ENCODE measurements around the gene ARSB.
"Not testable (repeated sequence)": the region's sequence is repeated elsewhere in the genome, so short reads cannot be mapped to it uniquely, and the experiment has no call there.

The ARSB gene

DNA sequence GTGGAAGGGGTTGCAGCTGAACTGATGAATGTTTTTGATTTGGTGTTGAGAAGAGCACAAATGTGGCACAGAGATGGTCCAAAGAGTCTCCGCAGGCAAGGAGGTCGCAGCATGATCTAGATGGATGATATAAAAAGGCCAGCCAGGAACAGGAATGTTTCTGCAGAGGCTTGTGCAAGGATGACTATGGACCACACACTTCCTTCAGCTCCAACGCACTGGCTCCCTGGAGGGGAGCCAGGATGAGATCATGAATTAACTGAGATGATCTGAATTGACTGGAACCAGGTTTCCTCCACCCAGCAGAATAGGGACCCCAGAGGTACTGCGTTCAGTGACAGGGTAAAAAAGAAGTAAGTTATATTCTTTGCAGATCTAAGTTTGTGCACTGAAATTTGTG is 89.0 kb downstream of the ARSB start:
- peak; percentile 78 for DNase-seq

DNA sequence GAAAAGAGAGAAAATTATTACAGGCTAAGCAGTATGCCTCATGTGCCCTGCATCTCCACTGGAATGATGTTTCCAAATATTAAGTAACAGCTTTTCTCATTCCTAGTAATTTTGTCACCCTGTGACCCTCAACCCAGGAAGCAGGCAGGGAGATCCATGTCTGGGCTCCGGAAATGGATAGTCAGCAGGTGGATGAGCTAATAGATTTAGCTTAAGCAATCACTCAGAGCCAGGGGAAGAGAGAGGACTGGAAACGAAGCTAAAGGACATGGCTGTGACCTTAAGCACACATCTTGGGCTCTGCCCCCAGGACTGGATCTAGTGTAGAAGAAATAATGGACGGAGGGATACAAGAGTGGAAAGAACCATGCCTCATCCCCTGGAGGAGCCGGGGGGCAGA is 89.5 kb downstream of the ARSB start:
- no peak for DNase-seq

DNA sequence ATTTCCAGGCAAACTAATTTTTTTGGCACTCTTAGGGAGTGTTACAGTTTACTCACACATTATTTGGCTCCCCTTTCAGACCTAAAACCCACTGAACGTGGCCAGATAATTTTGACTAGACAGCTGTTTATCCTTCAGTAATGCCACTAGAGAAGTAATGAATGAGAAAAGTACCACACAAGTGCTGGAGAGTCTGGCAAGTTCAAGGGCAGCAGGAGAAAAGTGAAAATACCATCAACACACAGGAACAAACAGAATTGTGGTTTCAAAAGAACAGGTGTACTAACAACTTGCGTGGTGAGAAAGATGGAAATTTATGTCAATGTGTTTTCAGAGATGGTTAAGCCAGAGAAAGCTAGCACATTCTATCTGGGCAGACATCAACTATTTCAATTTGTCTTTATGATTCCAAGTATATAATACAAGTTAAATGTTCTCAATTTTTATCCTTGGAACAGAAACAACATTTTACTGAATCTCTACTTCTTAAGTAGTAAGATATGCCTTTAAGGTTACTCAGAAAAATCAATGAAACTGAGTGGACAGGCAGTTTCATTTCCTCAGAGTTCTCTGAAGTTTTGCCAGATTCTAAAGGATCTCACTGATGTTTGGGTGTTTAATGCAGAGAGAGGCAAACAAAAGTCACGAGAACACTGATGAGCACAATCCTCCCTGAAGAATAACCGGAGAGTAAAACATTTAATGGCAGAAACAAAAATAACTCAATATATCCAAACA is 91.0 kb downstream of the ARSB start:
- DNase-seq: no peak

DNA sequence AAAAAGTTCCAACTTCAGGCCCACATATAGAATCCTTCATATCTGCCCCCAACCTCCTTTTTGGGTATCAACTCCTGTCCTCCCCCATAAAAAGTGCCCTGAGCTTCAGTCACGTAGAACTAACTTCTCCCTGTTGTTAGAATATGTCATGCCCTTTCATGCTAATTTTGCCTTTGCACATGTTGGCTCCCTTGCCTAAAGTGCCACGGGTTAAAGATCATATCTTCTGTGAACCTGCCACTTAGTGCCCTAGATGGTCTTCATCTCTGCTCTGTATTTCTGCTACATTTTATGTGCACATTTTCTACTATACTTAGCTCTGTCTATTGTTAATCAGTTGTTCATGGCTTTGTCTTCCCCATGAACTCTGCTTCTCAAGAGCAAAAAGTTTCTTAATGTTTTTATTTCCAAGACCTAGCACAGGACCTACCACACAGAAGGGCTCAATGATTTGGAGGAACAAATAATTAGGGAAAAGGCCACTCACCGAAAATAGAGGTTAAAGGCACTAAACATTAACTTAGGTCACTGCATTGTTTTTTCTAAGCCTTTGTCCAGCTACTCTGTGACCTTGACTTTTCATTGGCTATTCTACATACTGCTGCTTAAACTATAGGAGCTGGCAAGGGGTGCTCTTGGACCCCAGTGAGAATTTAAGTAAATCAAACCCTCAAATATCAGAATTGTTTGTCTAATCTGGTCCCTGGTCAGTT is 94.3 kb downstream of the ARSB start:
- no peak for DNase-seq

DNA sequence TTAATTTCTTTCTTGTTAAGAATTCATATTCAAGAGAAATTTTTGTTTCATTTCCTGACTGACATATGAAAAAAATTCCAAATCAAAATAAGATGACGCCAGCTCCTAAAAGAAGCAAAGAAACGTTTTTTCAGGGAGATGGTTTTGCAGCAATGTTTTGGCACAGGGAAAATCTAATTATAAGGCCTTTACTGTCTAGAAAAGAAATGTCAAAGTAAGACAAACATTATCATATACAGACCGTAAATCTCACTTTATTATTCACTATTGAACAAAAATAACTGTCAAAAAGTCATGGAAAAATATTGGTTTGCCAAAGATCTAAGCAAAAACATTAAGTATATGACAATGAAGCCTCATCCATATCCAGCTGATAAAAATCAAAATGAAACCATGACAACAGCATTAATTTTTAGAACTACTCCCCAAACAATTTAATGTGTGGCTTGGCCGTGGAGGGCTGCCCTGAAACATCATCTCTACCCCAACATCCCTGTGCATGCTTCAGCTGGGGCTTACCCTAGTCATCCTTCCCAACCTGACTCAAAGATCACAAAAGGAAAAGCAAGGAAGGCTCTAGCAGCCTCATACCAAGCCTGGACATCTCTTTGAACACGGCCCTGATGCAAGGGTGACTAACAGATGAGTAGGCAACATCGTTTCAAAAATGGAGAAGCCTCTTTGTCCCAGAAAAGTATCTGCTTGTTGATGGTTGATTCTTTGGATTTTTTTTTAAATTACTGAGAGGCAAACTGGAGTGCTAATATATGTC is 95.6 kb downstream of the ARSB start:
- DNase-seq: peak; percentile 60

DNA sequence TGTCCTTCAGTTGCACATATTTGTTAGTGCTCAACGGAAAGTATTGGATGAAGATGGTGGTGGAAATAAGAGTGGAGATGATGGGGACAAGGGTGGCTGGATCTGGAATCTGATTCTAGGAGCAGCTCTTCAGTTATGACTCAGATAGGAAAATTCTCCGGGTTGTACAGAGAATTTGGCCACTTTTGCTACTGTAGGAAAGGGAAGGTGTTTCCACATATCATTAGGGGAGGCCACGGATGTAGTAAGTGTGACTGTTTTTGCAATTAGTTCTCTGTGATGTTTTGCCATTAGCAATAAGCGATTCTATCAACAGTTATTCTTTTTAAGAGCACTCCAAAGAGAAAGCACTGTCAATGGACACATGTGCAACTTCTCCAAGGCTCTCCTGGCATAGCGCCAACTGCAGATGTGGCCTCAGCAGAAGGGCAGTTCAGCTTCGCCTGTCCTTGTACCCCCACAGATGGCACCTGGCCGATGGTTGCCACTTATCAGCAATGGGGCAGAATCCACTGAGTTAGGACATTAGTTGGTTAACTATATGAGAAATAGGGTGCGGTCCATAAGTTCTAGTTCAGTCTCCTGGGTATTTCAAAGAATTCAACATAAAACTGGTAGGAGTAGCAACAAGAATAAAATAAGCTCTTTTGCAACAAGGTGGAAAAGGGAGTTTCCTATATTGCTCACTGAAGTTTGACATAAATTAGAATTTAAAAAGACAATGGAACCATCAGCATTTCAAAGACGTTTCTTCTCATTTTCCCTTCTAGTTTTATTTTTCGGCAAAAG is 96.3 kb downstream of the ARSB start:
- no peak for DNase-seq

DNA sequence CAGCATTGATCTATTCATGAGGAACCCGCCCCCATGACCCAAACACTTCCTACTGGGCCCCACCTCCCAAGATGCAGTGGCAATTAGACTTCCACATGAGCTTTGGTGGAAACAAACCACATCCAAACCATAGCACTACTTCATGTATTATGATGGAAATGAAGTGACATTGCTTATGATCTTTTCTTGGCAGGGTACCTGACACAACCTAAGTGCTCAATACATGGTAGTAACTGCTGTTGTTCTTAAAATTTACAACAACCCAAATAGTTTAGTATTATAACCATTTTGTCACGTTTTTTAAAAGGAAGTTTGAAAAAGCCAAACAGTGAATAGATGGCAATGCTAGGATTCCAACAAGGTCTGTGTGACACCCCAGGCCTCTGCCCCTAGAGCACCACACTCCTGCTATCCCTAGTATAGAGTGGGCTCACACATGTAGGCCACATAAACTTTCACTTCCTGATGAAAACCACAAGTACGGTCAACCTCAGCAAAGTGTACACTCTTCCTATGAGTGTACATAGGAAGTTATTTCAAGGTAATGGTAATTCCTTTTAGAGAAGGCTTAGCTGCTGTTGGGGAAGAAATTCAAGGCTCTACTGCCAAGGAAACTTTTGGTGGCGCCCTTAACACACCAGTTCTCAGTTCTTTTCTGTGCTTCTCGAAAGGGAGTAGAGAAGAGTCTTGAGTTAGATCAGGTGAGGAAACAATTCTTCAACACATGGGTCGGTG is 97.6 kb downstream of the ARSB start:
- DNase-seq: no peak

DNA sequence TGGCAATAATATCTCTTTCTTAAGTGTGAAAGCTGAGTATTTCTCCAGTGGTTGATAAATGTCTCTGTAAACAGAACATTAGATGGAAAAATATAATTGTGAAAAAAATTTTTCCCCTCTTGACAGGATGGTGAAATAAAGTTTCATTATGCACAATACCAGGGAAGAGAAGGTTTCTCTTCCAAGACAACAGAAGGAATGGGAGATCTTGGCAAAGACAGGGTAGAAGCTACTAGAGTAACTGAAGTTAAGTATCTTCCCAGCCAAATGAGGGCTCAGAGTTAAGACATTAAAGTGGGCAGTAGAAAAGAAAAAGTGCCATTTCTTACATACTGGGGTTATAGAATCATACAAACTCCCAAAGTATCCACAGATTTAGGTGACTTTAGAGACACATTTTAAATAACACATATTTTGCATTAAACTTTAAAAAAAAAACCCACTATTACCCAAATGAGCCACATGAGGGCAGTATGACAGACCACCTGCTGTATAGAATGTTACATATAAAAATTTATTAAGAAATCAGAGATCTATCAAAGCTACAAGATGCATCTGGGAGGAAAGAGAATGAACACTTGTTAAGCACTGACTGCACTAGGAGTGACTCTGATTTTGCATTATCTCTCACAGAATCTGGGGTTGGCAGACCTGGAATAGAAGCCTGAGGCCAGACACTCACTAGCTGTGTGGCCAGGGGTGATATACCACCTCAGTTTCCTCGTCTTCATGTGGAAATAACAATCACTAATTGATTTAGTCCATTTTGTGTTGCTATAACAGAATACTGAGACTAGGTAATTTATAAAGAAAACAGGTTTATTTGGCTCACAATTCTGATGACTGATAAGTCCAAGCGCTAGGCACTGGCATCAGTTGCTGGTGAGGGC is 98.5 kb downstream of the ARSB start:
- DNase-seq: peak; percentile 21

DNA sequence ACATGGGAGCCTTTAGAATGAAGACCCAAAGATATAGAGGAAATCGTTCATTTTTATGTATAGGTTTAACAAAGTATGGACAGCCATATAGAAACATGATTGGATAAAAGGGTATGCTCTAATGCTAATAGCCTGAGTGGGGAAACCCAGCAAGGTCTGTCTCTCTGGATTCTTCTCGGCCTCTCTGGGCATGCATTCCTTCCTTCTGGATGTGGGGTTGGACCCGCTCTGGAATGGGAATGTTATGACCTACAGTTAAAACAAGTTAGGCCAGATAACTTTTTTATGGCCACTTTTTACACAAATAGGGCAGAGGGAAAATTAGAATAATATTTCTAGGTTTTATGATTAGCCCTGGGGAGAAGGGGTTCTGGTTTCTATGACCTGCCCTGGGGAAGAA is 103.2 kb downstream of the ARSB start:
- no peak for DNase-seq

DNA sequence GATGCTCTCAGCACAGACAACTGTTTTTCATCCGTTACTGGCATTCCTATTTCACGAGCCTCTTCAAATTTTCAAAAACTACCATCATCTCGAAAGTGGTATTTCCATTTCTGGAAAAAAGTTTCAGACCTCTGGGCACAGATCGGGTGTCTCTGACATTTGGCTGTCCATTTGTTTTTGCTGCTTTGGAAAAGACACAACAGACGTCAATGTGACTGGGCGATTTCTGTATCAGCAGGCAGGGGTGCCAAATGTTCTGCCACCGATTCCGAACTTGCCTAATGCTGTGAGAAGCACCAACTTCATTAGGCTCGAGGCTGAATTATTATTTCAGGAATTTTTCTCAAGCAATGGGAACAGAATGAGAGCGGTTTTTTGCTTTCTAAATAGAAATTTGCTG is 105.6 kb downstream of the ARSB start:
- no peak for DNase-seq

DNA sequence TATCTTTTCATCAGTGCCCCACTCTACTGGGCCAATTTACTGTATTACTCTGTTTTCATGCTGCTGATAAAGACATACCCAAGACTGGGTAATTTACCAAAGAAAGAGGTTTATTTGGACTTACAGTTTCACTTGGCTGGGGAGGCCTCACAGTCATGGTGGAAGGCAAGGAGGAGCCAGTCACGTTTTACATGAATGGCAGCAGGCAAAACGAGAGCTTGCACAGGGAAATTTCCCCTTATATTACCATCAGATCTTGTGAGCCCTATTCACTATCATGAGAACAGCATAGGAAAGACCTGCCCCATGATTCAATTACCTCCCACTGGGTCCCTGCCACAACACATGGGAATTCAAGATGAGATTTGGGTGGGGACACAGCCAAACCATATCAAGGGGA is 119.0 kb downstream of the ARSB start:
- not testable (repeated sequence) for DNase-seq

DNA sequence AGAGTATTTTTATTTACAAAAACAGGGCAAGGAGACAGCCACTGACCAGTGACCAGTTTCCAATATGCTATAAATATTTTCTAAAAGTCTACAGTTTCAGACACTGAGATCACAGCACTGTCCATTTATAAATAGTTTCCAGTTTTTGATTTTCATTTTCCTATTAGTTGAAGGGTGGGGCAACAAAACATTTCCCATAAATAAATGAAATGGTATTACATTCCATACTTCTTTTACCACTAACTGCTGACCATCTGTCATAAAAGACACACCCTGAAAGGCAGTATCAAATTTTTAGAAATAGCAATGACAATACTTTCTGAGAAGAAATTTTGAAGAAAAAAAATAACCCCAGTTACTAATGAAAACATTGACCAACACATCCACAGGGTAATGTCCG is 126.7 kb downstream of the ARSB start:
- no peak for DNase-seq

DNA sequence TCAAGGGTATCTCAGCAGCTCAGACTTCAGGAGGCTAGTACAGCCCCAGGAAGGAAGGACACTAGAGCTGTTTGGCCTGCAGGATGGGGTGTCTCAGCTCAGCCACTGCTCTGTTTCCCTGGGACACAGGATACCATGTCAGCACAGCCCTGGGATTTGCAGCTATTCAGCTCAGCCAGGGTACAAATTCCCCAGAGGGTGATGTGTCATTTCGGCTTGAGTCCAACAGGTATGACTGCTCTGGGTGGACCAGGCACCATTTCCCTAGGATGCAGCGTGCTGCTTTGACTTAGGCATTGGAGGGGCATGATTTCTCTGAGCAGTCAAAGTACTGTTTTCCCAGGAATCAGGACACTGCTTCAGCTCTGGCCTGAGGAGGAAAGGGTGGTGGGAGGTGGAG is 130.1 kb downstream of the ARSB start:
- DNase-seq: no peak

DNA sequence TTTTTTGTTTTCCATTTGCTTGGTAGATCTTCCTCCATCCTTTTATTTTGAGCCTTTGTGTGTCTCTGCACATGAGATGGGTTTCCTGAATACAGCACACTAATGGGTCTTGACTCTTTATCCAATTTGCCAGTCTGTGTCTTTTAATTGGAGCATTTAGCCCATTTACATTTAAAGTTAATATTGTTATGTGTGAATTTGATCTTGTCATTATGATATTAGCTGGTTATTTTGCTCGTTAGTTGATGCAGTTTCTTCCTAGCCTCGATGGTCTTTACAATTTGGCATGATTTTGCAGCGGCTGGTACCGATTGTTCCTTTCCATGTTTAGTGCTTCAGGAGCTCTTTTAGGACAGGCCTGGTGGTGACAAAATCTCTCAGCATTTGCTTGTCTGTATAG is 133.2 kb downstream of the ARSB start:
- DNase-seq: not testable (repeated sequence)

DNA sequence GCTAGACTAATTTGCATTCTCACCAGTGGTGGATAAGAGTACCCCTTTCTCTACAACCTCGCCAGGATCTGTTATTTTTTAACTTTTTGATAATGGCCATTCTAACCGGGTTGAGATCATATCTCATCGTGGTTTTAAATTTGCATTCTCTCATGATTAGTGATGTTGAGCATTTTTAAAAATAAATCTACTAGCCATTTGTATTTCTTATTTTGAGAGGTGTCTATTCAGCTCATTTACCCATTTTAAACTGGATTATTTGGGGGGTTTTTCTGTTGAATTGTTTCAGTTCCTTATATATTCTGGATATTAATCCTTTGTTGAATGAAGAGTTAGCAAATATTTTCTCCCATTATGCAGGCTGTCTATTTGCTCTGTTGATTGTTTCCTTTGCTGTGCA is 139.6 kb downstream of the ARSB start:
- DNase-seq: no peak

DNA sequence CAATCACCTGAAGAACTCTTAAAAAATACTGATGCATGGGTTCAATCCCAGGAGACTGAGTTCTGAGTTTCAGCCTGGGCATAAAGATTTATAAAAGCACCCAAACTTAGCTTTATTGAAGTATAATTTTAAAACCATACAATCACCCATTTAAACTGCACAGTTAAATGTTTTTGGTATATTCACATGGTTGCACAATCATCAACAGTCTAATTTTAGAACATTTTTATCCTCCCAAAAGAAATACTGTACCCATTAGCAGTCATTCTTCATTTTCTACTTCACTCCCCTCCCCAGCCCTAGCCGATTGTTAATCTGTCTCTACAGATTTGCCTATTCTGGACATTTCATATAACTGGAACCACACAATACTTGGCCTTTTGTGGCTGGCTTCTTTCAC is 141.7 kb downstream of the ARSB start:
- DNase-seq: no peak

DNA sequence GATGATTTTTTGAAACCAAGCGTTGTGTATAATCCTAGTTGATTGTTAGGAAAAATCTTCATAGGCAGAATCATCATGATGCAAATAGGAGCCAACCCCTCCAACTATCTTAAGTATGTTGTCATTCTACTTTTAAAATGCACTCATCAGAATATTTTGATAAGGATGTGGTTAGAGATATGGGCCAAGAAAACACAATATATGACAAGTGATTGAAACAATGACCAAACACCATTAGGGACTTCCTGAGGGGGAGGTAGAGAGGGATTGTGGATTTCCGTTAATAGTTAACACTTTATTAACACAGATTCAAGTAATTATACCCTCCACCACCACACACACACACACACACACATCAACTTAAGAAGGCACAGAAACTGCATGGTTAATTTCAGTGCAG is 143.3 kb downstream of the ARSB start:
- DNase-seq: peak; percentile 45

DNA sequence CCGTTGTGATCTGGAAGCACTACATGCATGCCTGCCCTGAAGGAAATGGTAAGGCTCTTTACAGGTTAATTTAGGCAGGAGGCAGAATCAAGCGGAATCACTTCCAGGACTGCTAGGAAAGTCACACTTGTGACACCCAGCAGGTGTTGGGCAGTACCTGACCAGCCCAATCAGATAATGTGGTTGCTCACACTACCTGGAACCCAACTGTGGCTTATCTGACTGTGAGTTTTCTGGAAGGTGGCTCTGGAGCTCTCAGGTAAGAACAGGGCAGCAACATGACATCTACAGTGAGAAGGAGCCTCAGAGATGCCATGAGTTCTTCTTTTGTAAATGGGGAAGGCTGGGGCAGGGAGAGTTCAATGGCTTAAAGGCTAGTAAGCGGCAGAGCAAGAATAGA is 146.4 kb downstream of the ARSB start:
- no peak for DNase-seq

DNA sequence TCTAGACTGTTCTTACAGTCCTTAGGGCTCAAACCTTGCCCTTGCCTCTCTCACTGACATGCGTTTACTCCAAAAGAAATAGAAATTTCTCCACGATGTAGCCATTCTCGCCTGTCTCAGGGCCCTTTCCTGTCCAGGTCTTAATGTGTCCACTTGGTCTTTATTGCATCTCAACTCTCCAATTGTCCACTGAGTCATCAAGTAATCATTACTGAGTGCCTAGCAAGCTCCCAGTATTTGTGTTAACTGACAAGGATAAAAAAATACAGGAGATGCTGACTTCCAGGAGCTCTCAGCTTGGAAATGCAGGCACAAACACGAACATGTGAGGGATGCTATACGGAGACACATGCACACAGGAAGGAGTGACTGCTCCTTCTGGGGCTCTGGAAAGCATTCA is 147.3 kb downstream of the ARSB start:
- DNase-seq: no peak

DNA sequence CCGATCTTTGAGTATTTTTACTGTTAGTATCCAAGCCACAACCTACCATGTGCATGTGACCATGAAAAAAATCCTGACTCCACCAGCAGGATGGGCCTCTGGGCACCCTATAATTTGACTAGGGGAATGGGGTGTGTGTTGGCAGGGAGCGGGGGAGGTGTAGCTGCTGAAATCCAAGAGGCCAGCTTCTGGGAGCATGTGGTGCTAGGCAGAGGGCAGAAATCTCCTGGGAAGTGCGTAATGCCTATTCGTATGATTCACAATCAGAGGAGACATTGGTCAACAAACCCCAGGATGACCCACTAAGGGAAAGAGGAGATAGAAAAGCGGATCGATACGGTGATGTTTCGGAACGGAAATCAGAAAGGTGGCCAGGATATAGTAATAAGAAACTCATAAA is 149.9 kb downstream of the ARSB start:
- DNase-seq: peak; percentile 27

DNA sequence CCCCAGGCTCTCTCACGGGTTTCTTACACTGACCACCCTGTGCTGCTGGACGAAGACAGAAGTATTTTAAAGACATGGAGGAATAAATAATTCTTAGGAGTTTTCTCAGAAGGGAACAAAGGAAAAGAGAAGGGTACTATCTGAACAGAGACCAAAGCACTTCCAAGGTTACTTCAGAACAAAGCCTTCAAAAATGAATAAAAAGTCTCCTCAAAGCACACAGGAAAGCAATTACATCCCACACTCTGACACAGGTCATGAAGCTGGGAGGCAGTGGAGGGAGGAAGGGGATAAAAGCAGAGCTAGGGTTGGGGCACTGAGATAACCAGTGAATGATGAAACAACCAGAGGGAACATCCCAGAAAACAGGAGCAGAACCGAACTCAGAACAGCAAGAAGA is 151.8 kb downstream of the ARSB start:
- DNase-seq: no peak

Measured in fibroblast of skin of scalp (primary cell).